ENCODE measurements around the gene FAM83E. TPM values are rescaled to one million over a fixed set of nuclear protein-coding genes. Genes with fewer than 3 reads are reported as not detected.

Gene FAM83E
- total RNA-seq, 4 donors from 2014 or later = 0.15 TPM; not detected in 3

DNA sequence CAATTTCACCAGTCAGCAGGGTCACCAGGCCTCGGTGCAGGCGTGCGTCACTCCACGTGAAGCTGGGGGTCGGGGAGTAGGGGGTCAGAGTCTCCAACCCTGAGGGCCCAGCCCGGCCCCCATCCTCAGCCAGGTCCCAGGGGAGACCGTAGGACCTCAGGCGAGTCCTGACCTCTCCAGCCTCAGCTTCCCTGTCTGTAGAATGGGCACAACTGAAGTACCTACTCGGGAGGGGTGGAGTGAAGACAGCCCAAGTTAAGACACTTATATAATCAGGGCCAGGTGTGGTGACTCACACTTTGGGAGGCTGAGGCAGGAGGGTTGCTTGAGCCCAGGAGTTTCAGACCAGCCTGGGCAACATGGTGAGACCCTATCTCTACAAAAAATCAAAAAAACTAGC, 11.0 kb downstream of the FAM83E start:
- in situ Hi-C loops (cut with MboI; ENCODE audit: low sequenced_read_pairs in 4 of 4) = no loop called here
- ATAC-seq = no peak
- TF ChIP-seq, protein P1, sequence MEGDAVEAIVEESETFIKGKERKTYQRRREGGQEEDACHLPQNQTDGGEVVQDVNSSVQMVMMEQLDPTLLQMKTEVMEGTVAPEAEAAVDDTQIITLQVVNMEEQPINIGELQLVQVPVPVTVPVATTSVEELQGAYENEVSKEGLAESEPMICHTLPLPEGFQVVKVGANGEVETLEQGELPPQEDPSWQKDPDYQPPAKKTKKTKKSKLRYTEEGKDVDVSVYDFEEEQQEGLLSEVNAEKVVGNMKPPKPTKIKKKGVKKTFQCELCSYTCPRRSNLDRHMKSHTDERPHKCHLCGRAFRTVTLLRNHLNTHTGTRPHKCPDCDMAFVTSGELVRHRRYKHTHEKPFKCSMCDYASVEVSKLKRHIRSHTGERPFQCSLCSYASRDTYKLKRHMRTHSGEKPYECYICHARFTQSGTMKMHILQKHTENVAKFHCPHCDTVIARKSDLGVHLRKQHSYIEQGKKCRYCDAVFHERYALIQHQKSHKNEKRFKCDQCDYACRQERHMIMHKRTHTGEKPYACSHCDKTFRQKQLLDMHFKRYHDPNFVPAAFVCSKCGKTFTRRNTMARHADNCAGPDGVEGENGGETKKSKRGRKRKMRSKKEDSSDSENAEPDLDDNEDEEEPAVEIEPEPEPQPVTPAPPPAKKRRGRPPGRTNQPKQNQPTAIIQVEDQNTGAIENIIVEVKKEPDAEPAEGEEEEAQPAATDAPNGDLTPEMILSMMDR (IDR thresholded peaks at IDR 0.05 in 4 of 5, conservative IDR thresholded peaks at IDR 0.05 in 1 of 5) = no peak
- no peak for TF ChIP-seq POLR2A (IDR thresholded peaks at IDR 0.05)

DNA sequence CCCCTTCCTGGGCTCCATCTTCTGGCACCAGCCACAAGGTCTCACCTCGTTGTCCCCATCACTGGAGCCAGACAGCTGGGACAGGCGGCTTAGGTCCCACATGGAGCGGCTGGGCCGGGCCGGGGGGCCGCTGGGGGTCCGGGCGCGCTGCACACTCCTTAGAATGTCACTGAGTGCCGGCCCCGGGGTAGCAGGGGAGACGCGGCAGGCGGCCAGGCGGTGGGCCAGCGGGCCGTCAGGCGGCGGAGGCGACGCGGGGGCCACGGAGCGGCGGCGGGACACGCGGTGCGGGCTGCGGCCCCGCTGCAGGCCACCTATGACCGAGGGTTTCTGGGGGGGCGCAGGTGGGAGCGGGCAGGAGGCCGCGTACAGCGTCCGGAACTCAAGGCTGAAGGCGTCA, 11.4 kb downstream of the FAM83E start:
- Histone ChIP-seq H3K9me3 (no peaks in the 10 kb centered on the region), H3K27me3 (no peaks in the 10 kb centered on the region), H3K4me1 (no peaks in the 10 kb centered on the region), H3K4me3 (no peak overlapping the region), H3K36me3 (no peaks in the 10 kb centered on the region), H3K27ac (no peak overlapping the region)
- ATAC-seq (no peak), DNase-seq (no peak)
- in situ Hi-C loops (cut with MboI; ENCODE audit: low sequenced_read_pairs in 4 of 4) = no loop called here
- TF ChIP-seq, protein P1 (IDR thresholded peaks at IDR 0.05 in 4 of 5, conservative IDR thresholded peaks at IDR 0.05 in 1 of 5) = no peak
- TF ChIP-seq POLR2A (IDR thresholded peaks at IDR 0.05) = no peak
- intact Hi-C loops (cut with DNase I; ENCODE audit: low total_unique reads) = no loop called here

More for the DNA sequence above, 11.0 kb downstream of the FAM83E start:
- Histone ChIP-seq H3K27me3 (no peaks in the 10 kb centered on the region), H3K9me3 (no peaks in the 10 kb centered on the region), H3K27ac (no peak overlapping the region), H3K36me3 (no peaks in the 10 kb centered on the region), H3K4me3 (no peak overlapping the region), H3K4me1 (no peaks in the 10 kb centered on the region)
- DNase-seq = no peak
- intact Hi-C loops (cut with DNase I; ENCODE audit: low total_unique reads) = no loop called here

GRCh38 chr19:48603001-48603400, 11.9 kb downstream of the FAM83E start:
- DNase-seq = no peak
- TF ChIP-seq, protein P1 (IDR thresholded peaks at IDR 0.05 in 4 of 5, conservative IDR thresholded peaks at IDR 0.05 in 1 of 5) = no peak
- no peak for TF ChIP-seq POLR2A (IDR thresholded peaks at IDR 0.05)
- Histone ChIP-seq H3K4me1 (no peaks in the 10 kb centered on the region), H3K36me3 (no peaks in the 10 kb centered on the region), H3K27me3 (no peaks in the 10 kb centered on the region), H3K4me3 (no peak overlapping the region), H3K27ac (no peak overlapping the region), H3K9me3 (no peaks in the 10 kb centered on the region)
- intact Hi-C loops (cut with DNase I; ENCODE audit: low total_unique reads) = no loop called here
- in situ Hi-C loops (cut with MboI; ENCODE audit: low sequenced_read_pairs in 4 of 4) = no loop called here
- no peak for ATAC-seq

GRCh38 chr19:48600679-48601417, 14.0 kb downstream of the FAM83E start:
- H3K36me3 ChIP-seq = no peaks in the 10 kb centered on the region

More at GRCh38 chr19:48600679-48601417, 14.0 kb downstream of the FAM83E start:
- in situ Hi-C loops (cut with MboI; ENCODE audit: low sequenced_read_pairs in 4 of 4) = no loop called here
- H3K27me3 ChIP-seq = no peaks in the 10 kb centered on the region
- no peak for TF ChIP-seq POLR2A (IDR thresholded peaks at IDR 0.05)
- TF ChIP-seq, protein P1 (IDR thresholded peaks at IDR 0.05 in 4 of 5, conservative IDR thresholded peaks at IDR 0.05 in 1 of 5) = no peak
- H3K4me1 ChIP-seq = no peaks in the 10 kb centered on the region
- ATAC-seq (no peak), DNase-seq (no peak)
- intact Hi-C loops (cut with DNase I; ENCODE audit: low total_unique reads) = no loop called here
- H3K27ac ChIP-seq = no peak overlapping the region
- H3K9me3 ChIP-seq = no peaks in the 10 kb centered on the region
- H3K4me3 ChIP-seq = no peak overlapping the region
